ENCODE measurements around the gene PDE4C.

The PDE4C gene

DNA sequence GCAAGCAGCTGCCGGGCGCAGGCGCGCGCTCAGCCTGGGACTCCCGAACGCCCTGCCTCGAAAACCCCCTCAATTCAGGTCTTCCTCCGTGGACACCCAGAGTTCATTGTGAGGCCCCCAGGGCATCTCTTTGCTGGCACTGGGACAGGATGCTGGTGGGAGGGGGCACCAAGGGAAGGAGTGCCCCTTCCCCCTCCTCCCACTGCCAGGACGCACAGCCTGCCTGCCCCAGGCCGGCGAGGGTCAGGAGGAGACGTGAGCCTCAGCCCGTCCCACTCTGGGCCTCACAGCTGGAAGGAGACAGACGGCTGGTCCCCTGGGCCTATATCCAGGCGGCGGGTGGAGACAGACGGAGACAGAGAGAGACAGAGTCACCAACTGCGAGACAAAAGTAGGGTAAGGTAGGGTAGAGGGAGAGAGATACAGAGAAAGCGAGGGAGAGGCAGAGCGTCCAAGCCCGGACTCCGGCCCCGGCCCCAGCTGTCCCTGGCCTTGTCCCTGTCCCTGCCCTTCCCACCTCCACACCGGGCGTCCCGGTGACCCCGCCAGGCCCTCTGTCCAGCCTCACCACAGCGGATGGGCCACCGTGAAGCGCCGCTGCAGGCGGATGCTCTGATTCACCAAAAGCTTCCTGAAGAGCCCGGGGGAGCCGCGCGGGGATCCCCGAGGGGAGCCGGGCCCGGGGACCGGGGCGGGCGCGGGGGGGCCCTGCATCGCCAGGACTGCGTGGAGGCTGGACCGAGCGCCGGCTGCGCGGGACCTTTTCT lies at the start of gene PDE4C:
Gene PDE4C (minus strand): TSS at position 737 of the 767 bp plus-strand sequence. CDS start 23 bp downstream, at position 714.
- no peak for DNase-seq

DNA sequence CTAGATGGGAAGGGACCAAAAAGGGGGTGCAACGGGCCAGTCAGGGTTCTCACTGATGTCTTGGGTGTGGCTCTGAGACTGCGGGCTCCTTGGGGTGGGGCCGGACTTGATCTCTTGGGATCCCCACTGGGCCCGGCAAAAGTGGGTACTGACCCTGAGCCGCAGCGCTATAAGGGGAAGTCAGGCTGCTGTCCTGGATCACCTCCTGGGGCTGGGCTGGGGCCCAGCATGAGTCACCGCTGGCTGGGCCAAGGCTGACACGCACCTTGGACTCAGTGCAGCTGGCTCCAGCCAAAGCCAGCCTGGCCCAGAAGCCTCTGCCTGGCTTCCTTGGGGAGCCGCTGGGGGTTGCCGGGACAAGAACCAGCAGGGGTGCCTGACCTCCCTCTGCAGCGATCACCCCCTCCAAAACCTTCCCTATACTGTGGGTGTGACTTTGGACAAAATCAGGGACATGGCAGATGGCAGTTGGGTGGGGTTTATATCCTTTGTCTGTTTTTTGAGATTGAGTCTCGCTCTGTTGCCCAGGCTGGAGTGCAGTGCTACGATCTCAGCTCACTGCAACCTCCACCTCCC lies 48.6 kb upstream of the PDE4C start:
- DNase-seq: peak; percentile 71

DNA sequence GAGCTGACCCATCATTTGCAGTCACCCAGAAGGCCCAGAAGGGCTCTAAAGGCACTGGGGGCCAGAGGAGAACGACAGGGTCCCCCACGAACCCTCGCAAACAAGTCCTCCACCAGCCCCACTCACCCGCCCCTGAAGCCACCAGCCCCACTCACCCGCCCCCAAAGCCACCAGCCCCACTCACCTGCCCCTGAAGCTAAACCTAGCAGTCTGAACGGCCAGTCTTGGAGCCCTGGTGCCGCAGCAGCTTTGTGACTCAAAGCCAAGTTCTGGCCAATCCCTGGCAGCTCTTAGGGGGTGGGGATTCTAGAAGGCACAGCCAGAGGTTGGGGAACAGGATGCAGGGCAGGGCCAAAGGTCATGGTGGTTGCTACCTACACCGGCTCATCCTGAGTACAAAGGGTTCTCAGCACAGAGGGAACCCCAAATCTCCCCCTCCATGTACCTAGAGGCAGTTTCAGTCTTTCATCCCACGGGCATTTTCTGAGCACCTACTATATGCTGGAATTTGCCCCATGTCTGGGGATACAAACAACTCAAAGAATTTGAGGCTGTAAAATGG lies 48.1 kb upstream of the PDE4C start, which contains the start of gene IQCN:
Gene IQCN (minus strand): TSS at position 234 of the 562 bp plus-strand sequence. CDS start 4,974 bp downstream, outside the sequence.
- DNase-seq: no peak

DNA sequence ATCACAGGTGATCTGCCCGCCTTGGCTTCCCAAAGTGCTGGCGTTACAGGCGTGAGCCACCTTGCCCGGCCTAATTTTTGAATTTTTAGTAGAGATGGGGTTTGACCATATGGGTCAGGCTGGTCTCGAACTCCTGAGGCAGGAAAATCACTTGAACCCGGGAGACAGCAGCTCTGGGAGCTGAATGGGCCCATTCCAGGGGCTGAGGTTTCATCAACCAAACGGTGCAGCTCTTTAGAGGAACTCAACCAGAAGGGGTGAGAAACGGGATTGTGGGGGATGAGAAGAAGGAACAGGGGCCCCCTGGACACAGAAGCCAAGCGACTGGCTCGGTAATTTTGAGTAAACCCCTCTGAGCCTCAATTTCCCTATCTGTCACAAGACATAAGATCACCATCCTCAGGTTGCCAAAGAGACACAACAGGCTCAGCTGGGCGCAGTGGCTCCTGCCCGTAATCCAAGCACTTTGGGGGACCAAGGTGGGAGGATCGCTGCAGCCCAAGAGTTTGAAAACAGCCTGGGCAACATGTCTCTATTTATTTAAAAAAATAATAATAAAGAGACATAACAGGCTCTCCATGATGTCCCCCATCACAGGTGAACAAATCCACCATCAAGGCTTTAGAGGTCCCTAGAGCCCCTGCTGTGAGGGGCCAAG lies 47.5 kb upstream of the PDE4C start:
- DNase-seq: no peak

DNA sequence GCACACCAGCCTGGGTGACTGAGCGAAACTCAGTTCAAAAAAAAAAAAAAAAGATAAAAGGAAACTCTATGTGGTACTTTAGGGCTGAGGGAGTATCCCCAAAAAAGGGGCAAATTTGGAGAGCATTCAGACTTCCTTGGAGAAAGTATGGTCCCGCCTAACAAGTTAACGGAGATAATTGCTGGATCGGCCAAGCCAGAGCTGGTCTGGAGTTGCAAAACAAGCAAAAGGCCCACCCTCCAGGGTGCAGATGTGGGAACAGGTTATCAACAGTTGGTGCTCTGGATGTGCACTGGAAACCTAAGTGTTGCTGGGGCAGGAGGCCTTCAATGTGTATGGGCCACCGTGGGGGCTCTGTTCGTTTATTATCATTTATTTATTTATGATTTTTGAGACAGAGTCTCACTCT lies 45.2 kb upstream of the PDE4C start:
- DNase-seq: no peak

DNA sequence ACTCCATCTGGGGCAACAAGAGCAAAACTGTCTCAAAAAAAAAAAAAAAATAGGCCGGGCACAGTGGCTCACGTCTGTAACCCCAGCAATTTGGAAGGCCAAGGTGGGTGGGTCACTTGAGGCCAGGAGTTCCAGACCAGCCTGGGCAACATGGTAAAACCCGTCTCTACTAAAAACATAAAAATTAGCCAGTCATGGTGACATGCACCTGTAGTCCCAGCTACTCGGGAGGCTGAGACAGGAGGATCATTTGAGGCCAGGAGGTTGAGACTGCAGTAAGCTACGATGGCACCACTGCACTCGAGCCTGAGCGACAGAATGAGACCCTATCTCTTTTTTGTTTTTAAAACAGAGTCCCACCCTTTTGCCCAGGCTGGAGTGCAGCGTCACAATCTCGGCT lies 44.1 kb upstream of the PDE4C start:
- DNase-seq: no peak

DNA sequence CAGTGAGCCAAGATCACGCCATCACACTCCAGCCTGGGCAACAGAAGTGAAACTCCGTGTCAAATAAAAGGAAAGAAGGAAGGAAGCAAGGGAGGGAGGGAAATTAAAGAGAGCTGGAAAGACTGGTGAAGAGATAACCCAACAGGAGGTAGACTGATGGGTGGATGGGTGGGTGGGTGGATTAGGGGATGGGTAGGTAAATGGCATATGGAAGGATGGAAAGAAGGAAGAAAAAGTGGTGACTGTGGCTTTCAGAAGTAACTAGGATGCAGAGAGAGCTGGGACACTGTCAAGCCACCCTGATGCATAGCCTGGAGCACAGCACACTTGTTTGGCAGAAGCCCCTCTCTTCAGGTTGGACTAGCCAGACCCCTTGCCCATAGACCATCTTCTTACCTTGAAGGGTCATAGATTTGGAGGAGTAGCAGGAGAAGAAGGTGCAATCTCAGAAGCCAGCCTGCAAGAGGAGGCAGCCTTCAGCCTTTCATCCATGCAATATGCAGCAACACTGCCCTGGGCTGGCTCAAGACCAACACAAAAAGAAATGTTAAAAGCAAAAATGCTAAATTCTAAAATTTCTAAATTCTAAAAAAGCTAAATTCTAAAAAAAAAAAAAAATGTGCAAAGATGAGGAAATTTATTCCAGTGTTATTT lies 43.0 kb upstream of the PDE4C start:
- DNase-seq: no peak

DNA sequence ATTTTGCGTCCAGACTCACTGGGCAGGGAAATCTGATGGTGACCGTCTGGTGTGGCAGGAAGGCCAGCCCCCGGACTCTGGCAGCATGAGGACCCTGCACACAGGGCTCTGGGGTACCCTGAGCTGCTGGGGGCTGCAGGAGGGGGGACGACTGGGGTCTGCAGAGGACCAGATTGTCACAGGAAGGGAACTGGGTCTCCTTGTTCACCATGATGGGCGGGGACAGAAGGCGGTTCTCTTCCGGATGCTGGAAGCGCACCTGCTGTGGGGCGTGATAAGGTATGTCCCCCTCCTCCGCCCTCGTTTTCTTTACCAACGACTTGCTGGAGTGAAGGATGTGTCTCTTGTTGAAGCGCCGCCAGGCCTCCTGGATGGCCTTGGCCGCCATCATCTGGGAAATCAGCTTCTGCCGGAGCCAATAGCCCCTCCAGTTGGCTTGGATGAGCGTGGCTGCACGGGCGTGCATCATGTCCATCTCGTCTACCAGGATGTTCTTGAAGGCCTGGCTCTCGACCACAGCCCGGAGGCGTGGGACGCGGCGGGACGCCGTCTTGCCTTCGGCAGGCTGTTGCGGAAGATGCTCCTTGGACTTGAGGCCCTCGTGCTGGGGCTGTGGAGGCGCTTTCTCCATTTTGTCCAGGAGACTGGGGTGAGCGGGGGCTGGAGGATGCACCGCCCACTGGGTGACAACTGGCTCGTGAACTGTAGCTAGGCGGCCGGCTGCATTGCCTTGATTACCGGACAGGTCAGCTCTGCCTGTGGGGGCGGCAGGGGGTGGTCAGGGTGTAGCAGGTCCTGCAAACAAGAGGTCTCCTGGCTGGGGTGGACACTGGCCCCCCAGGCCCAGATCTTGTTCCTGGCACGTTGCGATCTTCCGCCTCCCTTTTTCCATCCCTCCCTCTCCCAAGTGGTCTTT lies 40.8 kb upstream of the PDE4C start:
- DNase-seq: no peak

DNA sequence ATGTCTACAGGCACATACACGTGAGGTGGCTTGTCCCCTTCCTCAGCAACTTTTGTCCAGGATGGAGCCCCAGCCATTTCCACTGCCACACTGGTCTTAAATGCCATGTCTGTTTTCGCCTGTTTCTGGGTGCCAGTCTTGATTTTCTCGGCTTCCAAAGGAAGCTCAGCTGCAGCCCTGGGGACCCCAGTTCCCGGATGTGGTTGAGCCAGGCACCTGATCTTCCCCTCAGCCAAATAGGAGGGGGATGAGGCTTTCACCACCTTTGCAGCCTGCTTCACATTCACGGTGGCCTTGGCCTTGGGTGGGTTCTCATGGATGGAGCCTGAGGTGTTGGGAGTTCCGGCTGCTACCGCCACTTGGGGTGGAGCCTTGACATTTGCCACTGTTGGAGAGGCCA lies 39.3 kb upstream of the PDE4C start:
- DNase-seq: no peak

DNA sequence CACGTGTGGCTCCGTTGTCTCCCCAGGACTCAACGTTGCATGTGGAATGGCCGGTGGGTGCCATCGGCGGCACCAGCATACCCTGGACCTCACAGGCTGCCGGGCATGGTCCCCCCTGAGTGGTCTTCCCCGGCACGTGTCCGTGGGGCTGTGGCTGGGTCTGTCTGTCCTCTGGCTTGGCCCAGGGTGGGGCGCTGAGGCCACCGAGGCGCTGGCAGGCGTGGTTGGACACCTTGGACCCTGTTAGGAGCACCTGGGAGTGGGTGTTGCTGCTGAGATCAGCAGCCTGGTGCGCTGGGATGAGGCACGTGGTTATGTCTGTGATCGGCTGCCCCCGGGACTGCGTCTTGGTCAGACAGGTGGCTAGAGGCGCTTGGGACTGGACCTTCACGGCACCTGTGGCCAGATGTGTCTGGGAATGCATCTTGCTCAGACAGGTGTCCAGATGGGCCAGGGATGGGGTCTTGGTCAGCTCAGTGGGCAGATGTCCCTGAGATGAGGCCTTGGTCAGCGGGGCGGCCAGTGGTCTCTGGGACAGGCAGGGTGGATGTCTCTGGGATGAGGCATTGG lies 38.8 kb upstream of the PDE4C start:
- no peak for DNase-seq

DNA sequence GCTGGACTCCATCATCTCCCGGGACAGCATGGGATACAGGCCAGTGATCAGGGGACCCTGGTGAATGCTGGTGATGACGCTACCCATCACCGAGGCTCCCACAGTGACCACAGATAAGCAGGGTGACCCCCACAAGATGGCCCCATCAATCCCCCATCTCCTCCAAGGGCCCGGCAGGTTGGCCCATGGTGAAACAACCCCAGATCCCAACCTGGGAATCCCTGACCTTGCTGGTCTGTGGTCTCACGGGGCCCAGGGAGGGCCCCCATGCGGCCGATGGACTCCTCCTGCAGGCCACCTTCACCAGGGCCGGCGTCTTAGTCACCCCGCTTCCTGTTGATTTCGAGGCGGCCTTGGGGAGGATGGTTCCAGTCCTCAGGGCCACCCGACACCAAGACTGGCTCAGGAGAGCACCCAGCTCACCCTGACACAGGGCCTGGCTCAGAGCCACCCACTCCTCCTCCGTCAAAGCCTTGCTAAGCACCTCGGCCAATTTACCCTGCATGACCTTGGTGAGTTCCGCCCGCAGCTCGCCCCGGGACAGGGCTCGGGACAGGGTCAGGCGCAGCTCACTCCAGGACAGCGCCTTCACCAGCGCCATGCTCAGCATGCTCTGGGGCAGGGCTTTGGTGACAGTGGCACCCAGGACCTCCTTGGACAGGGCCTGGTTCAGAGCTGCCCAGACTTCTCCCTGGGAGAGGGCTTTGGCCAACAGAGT lies 38.1 kb upstream of the PDE4C start:
- no peak for DNase-seq

DNA sequence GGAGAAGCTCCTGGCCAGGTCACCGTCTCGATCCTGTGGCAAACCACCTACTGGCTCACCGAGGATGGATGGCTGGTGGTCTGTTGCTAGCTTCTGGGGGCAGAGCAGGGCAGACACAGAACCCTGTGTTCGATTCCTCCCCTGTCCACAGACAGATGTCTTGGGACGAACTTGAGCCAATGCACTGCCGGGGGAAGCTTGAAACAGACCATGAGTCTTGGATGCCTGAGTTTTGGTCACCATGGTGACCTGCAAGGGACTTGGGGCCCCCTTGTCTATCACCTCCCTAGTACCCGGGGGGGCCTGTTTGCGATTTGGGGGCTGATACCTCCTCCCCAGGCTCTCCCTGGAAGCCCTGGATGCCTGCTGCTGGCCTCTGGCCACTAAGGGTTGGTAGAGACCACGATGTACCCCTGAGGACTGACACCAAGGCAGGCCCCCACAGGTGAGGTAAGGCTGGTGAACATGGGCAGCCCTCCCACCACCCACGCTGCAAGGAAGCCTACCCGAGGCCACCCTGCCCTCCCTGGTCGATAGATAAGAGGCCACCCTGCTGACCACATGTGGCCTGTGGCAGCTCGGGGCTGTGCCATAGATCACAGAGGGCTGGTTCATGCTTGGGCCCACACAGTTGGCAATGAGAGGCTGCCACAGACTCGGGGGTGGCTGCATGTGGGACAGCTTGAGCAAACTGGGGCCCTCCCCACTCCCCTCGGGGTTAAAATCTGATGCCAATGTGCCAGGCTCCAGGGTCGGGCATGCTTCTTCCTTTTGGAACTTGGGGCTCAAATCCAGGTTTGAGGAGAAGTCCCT lies 37.3 kb upstream of the PDE4C start:
- no peak for DNase-seq

DNA sequence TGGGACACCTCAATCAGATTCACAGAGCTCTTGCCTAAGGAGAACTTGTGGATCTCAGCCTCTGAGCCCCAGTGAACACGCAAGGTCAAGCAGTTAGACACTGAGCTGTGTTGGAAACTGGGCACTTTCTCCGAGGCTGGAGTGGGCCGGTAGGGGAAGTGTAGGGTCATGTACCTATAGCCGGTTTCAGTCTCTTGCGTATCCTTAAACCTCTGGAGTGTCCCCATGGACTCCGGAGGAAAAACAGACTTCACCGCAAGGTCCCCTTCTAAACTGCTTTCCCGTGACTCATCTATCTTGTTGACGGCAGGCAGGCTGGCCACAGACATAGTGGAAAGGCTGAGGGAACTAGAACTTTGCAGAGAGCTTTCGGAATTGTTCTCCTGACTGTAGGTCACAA lies 36.7 kb upstream of the PDE4C start:
- no peak for DNase-seq

DNA sequence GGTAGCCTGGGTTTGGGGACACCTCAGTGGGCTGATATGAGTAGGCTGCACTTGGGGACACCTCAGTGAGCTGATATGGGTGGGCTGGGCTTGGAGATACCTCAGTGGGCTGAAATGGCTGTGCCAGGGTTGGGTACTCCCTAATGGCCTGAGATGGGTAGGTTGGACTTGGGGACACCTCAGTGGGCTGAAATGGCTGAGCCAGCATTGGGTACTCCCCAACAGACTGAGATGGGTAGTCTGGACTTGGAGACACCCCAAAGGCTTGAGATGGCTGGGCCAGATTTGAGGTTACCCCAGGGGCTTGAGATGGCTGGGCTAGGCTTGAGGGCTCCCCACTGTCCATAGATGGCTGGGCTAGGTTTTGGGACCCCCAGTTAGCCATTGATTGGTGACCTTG lies 35.9 kb upstream of the PDE4C start:
- no peak for DNase-seq

DNA sequence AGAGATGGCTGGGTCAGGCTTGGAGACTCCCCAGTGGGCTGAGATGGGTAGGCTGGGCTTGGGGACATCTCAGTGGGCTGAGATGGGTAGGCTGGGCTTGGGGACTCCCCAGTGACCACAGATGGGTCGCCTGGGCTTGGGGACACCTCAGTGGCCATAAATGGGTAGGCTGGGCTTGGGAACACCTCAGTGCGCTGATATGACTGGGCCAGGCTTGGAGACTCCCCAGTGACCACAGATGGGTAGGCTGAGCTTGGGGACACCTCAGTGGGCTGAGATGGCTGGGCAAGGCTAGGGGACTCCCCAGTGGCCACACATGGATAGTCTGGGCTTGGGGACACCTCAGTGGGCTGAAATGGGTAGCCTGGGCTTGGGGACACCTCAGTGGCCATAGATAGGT lies 35.2 kb upstream of the PDE4C start:
- no peak for DNase-seq

DNA sequence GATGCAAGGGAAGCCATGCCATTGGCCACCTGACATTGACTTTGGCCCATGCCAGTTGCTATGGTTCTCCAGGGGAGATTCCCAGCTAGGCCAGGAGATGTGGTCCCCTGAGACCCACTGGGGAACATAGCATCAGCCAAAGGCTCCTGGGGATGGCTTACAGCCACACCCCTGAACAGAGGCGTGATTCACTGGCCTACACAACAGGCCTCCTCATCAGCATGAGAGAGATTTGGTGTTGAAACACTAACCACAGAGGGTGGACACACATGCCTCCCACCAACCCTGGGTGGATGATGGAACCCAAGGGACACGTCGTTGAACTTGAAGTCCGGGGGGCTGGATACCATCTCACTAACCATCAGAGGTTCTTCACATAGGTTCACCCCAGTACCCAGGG lies 33.7 kb upstream of the PDE4C start:
- DNase-seq: no peak

DNA sequence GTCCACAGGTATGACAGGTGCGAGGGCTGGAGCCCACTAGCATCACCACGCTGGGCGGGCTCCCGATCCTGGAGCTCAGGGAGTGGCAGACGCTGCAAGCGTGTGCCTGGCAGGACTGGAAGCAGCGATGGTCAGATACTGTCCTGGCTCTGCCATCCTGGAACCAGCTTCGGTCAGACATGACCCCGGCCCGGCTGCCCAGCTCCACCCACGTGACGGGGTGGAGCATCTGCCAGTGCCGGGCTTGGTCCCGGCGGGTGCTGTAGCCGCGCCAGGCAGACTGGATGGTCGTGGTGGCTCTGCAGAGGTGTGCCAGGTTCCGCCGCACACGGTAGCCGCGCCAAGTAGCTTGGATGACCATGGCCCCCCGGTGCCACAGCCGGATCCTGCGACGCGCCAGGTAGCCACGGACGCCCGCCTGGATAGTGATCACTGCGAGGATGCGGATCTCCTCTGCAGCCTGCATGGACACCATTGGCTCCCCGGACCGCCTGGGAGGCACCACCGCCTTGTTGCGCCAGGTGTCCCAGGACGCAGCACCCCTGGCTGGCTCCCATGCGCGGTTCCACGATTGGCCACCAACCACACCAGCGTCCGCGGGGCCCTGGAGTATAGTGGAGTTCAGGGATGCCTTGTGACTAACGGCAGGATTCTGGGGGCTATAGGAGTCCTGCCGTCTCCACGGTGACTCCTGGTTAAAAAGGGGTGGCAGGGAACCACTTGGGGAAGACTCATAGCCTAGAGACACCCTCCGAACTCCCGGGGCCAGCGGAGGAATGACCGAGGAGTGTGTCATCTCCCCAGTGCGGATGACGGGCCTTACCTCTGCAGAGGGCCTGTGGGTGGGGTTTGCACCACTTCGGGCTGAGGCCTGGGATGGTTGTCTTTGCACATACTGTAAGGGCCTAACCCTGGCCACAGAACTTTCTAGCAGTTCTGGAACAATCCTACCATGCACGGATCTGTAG lies 31.5 kb upstream of the PDE4C start:
- no peak for DNase-seq

DNA sequence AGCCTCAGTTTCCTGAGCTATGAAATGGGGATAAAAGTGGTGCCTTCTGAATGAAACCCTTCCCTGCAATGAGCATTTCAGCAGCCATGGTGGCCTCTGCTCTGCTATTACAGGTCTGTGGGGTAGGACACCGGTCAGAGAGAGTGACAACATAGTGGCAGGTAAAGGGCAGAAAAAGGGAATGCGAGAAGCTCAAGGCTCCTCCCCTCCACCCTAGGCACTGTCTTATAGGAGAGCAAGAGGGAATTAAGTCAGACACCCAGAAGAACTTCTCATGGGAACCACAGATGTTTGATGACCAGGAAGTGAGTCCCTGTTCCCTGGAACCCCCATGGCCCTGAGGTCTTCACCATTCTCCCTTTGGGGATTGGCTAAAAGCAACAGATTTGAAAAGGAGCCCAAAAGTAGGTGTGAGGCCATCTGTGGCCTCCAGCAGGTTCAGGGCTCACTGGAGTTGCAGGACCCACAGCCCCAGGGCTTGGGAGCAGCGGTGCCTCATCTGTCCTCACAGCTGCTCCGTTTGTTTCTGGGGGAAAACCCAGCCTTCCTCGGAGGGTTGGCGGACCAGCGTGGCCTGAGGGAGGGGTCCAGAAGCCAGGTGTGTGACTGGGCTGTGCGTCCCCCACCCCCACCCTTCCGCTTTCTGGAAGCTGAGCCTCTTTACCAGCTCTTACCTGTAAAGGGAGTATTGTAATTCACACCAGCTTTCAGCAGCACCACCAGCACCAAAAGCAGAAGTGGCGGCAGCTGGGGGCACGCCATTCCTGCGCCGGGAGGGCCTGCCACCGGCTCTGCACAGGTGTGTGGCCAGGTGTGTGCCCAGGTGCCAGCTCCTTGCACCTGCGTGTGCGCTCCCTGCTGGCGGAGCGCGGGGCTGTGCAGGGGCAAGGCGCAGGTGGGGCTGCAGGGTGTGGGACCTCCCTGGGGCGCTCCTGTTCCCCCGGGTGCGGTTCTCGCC lies 28.6 kb upstream of the PDE4C start:
- no peak for DNase-seq
